ENCODE measurements around the gene SYT14. TPM values are rescaled to one million over a fixed set of nuclear protein-coding genes. Genes with fewer than 3 reads are reported as not detected.

The SYT14 gene
- total and polyA plus RNA-seq, 5 donors from 2014 or later = not detected

- Mint-ChIP-seq H3K36me3 (no peaks in the 10 kb centered on the region), H3K9me3 (peaks cover 0 to 4% (median 2%) of the 10 kb centered on the region in 7 donors), H3K27ac (no peak overlapping the region), H3K27me3 (no peaks in the 10 kb centered on the region), H3K4me3 (no peak overlapping the region), H3K4me1 (no peaks in the 10 kb centered on the region)
- Histone ChIP-seq H3K27ac (ENCODE audit: insufficient read depth, low read length, poor library complexity, severe bottlenecking) (no peak overlapping the region), H3K27me3 (ENCODE audit: control insufficient read depth, insufficient read depth, low read length) (no peaks in the 10 kb centered on the region), H3K36me3 (ENCODE audit: control insufficient read depth, insufficient read depth, low read length) (no peaks in the 10 kb centered on the region), H3K4me1 (ENCODE audit: control insufficient read depth, insufficient read depth, low read length, poor library complexity, severe bottlenecking) (no peaks in the 10 kb centered on the region), H3K9me3 (ENCODE audit: control insufficient read depth in 2 of 2, low read length in 2 of 2) (no peaks in the 10 kb centered on the region), H3K4me3 (ENCODE audit: low read depth, low read length) (no peak overlapping the region)
- no peak for ATAC-seq (ENCODE audit: low read depth in 2 of 2)
- DNase-seq = peak in 1 of 3 donors; percentile 44
Observed at GRCh38 chr1:210143465-210144062, 205.5 kb downstream of the SYT14 start.

DNA sequence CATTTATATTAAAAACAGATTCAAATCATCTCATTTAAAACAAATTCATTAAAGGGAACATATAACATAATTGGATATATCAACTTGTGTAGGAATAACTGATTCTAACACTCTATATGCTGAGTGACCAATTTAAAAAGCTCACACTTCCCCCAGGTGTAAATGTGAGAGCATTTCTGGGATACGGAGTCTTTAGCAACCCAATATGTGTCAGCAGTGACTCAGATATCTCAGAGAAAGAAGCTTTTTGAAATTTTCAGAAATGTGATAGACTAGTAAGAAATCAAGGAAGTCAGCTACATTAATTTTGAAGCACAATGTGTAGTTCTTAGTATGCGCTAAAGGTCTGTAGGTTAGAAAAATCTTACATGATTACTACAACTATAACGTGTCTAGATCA is 206.7 kb downstream of the SYT14 start:
- DNase-seq (no peak), ATAC-seq (ENCODE audit: low read depth in 2 of 2) (no peak)
- H3K27me3 ChIP-seq (ENCODE audit: control insufficient read depth, insufficient read depth, low read length) = no peaks in the 10 kb centered on the region
- no peaks in the 10 kb centered on the region for H3K36me3 Mint-ChIP-seq
- no peak overlapping the region for H3K27ac ChIP-seq (ENCODE audit: insufficient read depth, low read length, poor library complexity, severe bottlenecking)
- H3K36me3 ChIP-seq (ENCODE audit: control insufficient read depth, insufficient read depth, low read length) = no peaks in the 10 kb centered on the region
- H3K4me3 ChIP-seq (ENCODE audit: low read depth, low read length) = no peak overlapping the region
- H3K4me3 Mint-ChIP-seq = no peak overlapping the region
- no peaks in the 10 kb centered on the region for H3K9me3 ChIP-seq (ENCODE audit: control insufficient read depth in 2 of 2, low read length in 2 of 2)
- no peaks in the 10 kb centered on the region for H3K27me3 Mint-ChIP-seq
- H3K4me1 ChIP-seq (ENCODE audit: control insufficient read depth, insufficient read depth, low read length, poor library complexity, severe bottlenecking) = no peaks in the 10 kb centered on the region
- no peaks in the 10 kb centered on the region for H3K4me1 Mint-ChIP-seq
- H3K9me3 Mint-ChIP-seq = peaks cover 0 to 4% (median 2%) of the 10 kb centered on the region in 7 donors
- no peak overlapping the region for H3K27ac Mint-ChIP-seq

DNA sequence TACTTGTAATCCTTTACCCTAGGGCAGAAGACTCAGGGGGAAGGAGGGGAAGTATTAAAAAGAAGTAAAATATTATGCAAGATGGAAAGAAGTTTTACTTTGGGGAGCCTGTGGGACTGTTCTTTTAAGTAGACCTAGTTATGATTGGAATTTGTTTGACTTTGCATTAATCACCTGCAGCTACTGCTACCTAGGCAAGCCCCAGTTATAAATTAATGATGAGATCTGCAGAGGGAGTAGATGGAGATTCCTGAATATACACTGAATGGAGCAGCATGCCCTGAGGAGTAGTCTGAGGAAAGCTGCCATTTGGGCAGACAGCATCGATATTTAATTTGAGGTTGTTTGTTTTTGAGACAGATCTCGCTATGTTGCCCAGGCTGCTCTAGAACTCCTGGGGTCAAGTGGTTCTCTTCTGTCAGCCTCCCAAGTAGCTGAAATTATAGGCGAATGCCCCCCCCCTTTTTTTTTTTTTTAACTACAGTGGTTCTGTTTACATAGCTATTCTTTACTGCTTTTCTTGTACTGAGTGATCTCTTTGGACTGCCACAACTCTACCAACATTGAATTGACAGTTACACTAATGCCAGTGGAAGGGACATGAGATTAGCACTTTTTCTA is 213.1 kb downstream of the SYT14 start:
- Mint-ChIP-seq H3K27ac (no peak overlapping the region), H3K9me3 (no peaks in the 10 kb centered on the region), H3K4me1 (no peaks in the 10 kb centered on the region), H3K36me3 (no peaks in the 10 kb centered on the region), H3K4me3 (no peak overlapping the region), H3K27me3 (peaks cover 5% of the 10 kb centered on the region)
- no peaks in the 10 kb centered on the region for H3K9me3 ChIP-seq (ENCODE audit: control insufficient read depth in 2 of 2, low read length in 2 of 2)
- H3K4me1 ChIP-seq (ENCODE audit: control insufficient read depth, insufficient read depth, low read length, poor library complexity, severe bottlenecking) = no peaks in the 10 kb centered on the region
- no peak overlapping the region for H3K27ac ChIP-seq (ENCODE audit: insufficient read depth, low read length, poor library complexity, severe bottlenecking)
- ATAC-seq (ENCODE audit: low read depth in 2 of 2) (no peak), DNase-seq (no peak)
- no peaks in the 10 kb centered on the region for H3K27me3 ChIP-seq (ENCODE audit: control insufficient read depth, insufficient read depth, low read length)
- no peaks in the 10 kb centered on the region for H3K36me3 ChIP-seq (ENCODE audit: control insufficient read depth, insufficient read depth, low read length)
- H3K4me3 ChIP-seq (ENCODE audit: low read depth, low read length) = no peak overlapping the region

DNA sequence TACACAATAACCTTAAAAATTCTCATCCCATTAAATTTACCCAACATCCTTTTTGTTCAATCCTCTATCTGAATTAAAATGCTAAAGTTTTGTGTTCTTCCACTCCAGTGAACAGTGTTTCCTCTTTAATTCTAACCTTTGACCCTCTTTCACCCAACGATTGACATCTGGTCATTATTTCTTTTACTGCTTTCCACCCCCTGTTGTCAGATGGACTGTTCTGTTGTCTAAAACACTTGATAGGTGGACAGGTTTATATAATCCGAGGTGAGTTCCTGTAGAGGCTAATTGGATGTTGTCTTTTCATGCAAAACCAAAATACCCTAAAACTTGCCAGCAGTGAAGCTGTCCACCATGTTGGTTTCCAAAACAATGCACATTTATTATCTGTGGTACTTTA is 221.2 kb downstream of the SYT14 start:
- Mint-ChIP-seq H3K9me3 (no peaks in the 10 kb centered on the region), H3K4me1 (no peaks in the 10 kb centered on the region), H3K4me3 (no peak overlapping the region), H3K36me3 (no peaks in the 10 kb centered on the region), H3K27ac (no peak overlapping the region), H3K27me3 (peaks cover 7% of the 10 kb centered on the region)
- no peak overlapping the region for H3K27ac ChIP-seq (ENCODE audit: insufficient read depth, low read length, poor library complexity, severe bottlenecking)
- H3K36me3 ChIP-seq (ENCODE audit: control insufficient read depth, insufficient read depth, low read length) = no peaks in the 10 kb centered on the region
- no peaks in the 10 kb centered on the region for H3K9me3 ChIP-seq (ENCODE audit: control insufficient read depth in 2 of 2, low read length in 2 of 2)
- no peaks in the 10 kb centered on the region for H3K4me1 ChIP-seq (ENCODE audit: control insufficient read depth, insufficient read depth, low read length, poor library complexity, severe bottlenecking)
- DNase-seq = no peak
- H3K4me3 ChIP-seq (ENCODE audit: low read depth, low read length) = no peak overlapping the region
- no peak for ATAC-seq (ENCODE audit: low read depth in 2 of 2)
- no peaks in the 10 kb centered on the region for H3K27me3 ChIP-seq (ENCODE audit: control insufficient read depth, insufficient read depth, low read length)

GRCh38 chr1:210170220-210170619 is 232.2 kb downstream of the SYT14 start:
- Histone ChIP-seq H3K4me1 (ENCODE audit: control insufficient read depth, insufficient read depth, low read length, poor library complexity, severe bottlenecking) (no peaks in the 10 kb centered on the region), H3K4me3 (ENCODE audit: low read depth, low read length) (no peak overlapping the region), H3K27ac (ENCODE audit: insufficient read depth, low read length, poor library complexity, severe bottlenecking) (no peak overlapping the region), H3K27me3 (ENCODE audit: control insufficient read depth, insufficient read depth, low read length) (no peaks in the 10 kb centered on the region), H3K36me3 (ENCODE audit: control insufficient read depth, insufficient read depth, low read length) (no peaks in the 10 kb centered on the region), H3K9me3 (ENCODE audit: control insufficient read depth in 2 of 2, low read length in 2 of 2) (no peaks in the 10 kb centered on the region)
- DNase-seq (no peak), ATAC-seq (ENCODE audit: low read depth in 2 of 2) (no peak)
- Mint-ChIP-seq H3K36me3 (no peaks in the 10 kb centered on the region), H3K4me1 (no peaks in the 10 kb centered on the region), H3K9me3 (peaks cover 0 to 2% (median 0%) of the 10 kb centered on the region in 7 donors), H3K27ac (no peak overlapping the region), H3K27me3 (no peaks in the 10 kb centered on the region), H3K4me3 (no peak overlapping the region)

DNA sequence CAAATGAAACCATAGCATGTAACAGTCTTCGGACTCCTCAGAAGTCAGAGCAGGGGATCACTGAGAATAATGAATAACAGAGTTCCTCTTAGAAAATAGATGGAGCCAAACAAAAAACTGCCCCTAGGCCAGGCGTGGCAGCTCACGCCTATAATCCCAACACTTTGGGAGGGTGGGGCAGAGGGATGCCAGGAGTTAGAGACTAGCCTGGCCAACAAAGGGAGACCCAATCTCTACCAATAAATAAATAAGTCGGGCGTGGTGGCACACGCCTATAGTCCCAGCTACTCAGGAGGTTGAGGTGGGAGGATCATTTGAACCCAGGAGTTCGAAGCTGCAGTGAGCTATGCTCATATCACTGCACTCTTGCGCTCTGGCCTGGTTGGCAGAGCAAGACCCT is 236.1 kb downstream of the SYT14 start:
- DNase-seq = no peak
- Mint-ChIP-seq H3K4me1 (no peaks in the 10 kb centered on the region), H3K4me3 (no peak overlapping the region), H3K27ac (no peak overlapping the region), H3K9me3 (peaks cover 0 to 5% (median 0%) of the 10 kb centered on the region in 7 donors), H3K27me3 (peaks cover 4% of the 10 kb centered on the region), H3K36me3 (no peaks in the 10 kb centered on the region)
- Histone ChIP-seq H3K36me3 (ENCODE audit: control insufficient read depth, insufficient read depth, low read length) (no peaks in the 10 kb centered on the region), H3K4me3 (ENCODE audit: low read depth, low read length) (no peak overlapping the region), H3K27ac (ENCODE audit: insufficient read depth, low read length, poor library complexity, severe bottlenecking) (no peak overlapping the region), H3K4me1 (ENCODE audit: control insufficient read depth, insufficient read depth, low read length, poor library complexity, severe bottlenecking) (no peaks in the 10 kb centered on the region), H3K27me3 (ENCODE audit: control insufficient read depth, insufficient read depth, low read length) (no peaks in the 10 kb centered on the region), H3K9me3 (ENCODE audit: control insufficient read depth in 2 of 2, low read length in 2 of 2) (no peaks in the 10 kb centered on the region)
- ATAC-seq (ENCODE audit: low read depth in 2 of 2) = no peak

GRCh38 chr1:210185063-210185462 is 247.0 kb downstream of the SYT14 start:
- no peak for ATAC-seq (ENCODE audit: low read depth in 2 of 2)
- no peak overlapping the region for H3K4me3 Mint-ChIP-seq

More at GRCh38 chr1:210185063-210185462, 247.0 kb downstream of the SYT14 start:
- no peak overlapping the region for H3K27ac ChIP-seq (ENCODE audit: insufficient read depth, low read length, poor library complexity, severe bottlenecking)
- H3K4me3 ChIP-seq (ENCODE audit: low read depth, low read length) = no peak overlapping the region
- H3K27me3 Mint-ChIP-seq = no peaks in the 10 kb centered on the region
- no peaks in the 10 kb centered on the region for H3K9me3 ChIP-seq (ENCODE audit: control insufficient read depth in 2 of 2, low read length in 2 of 2)
- H3K4me1 Mint-ChIP-seq = no peaks in the 10 kb centered on the region
- peaks cover 0 to 6% (median 0%) of the 10 kb centered on the region in 7 donors for H3K9me3 Mint-ChIP-seq
- no peak overlapping the region for H3K27ac Mint-ChIP-seq
- H3K4me1 ChIP-seq (ENCODE audit: control insufficient read depth, insufficient read depth, low read length, poor library complexity, severe bottlenecking) = no peaks in the 10 kb centered on the region
- no peaks in the 10 kb centered on the region for H3K36me3 Mint-ChIP-seq
- no peaks in the 10 kb centered on the region for H3K36me3 ChIP-seq (ENCODE audit: control insufficient read depth, insufficient read depth, low read length)
- H3K27me3 ChIP-seq (ENCODE audit: control insufficient read depth, insufficient read depth, low read length) = peaks cover 1% of the 10 kb centered on the region
- no peak for DNase-seq
